GM12878 (cell line): ENCODE data around the gene FGD5.

Source experiments
- BHLHE40 ChIP-seq, 2 experiments: fragments of 450-650 bp in 1 of 2; IDR thresholded peaks; 2 replicates each; pipeline ENCODE4 v1.6.1; 2011 to 2017; ENCODE audit warnings: low read depth in 2 of 2, borderline replicate concordance in 1 of 2, improper control_type of control experiment in 1 of 2, low read length in 1 of 2, mild to moderate bottlenecking in 1 of 2
- CTCF ChIP-seq, 3 experiments: IDR thresholded peaks in 2 of 3; conservative IDR thresholded peaks in 1 of 3; 2 replicates each; pipeline ENCODE4 v1.5.1; 2011; ENCODE audit warnings: low read depth in 3 of 3, low read length in 3 of 3, mild to moderate bottlenecking in 3 of 3, control low read depth in 2 of 3, moderate library complexity in 2 of 3, inconsistent platforms in 1 of 3, mixed read lengths in 1 of 3; ENCODE audit not compliant: control insufficient read depth in 2 of 3, insufficient read depth in 1 of 3; ENCODE audit errors: extremely low read depth in 1 of 3
- ELK1 ChIP-seq: IDR thresholded peaks from 2 replicates; pipeline ENCODE4 v1.6.1; 2012; ENCODE audit warnings: low read depth, low read length, improper control_type of control experiment
- MEF2A ChIP-seq: IDR thresholded peaks from 2 replicates; pipeline ENCODE4 v1.6.1; 2011; ENCODE audit warnings: low read depth, mild to moderate bottlenecking, low read length, moderate library complexity; ENCODE audit not compliant: insufficient read depth
- POLR2A ChIP-seq: IDR thresholded peaks from 2 replicates; pipeline ENCODE4 v1.6.1; 2011; ENCODE audit warnings: low read depth, mild to moderate bottlenecking, low read length
- POLR2AphosphoS5 ChIP-seq: IDR thresholded peaks from 2 replicates; pipeline ENCODE4 v1.6.1; 2011; ENCODE audit warnings: mild to moderate bottlenecking, low read length, inconsistent platforms
- RAD21 ChIP-seq: IDR thresholded peaks from 2 replicates; pipeline ENCODE4 v1.6.1; 2011; ENCODE audit warnings: mild to moderate bottlenecking, low read depth, low read length, moderate library complexity; ENCODE audit not compliant: insufficient read depth
- STAT3 ChIP-seq: IDR thresholded peaks from 2 replicates; pipeline ENCODE4 v1.6.1; 2011; ENCODE audit warnings: low read depth, low read length, improper control_type of control experiment

- TF ChIP-seq POLR2AphosphoS5 = no peak
- TF ChIP-seq POLR2A = no peak
- no peak for TF ChIP-seq MEF2A
- TF ChIP-seq STAT3 = no peak
- TF ChIP-seq RAD21 = no peak
- no peak for TF ChIP-seq ELK1
- TF ChIP-seq BHLHE40 (IDR thresholded peaks at IDR 0.05; ENCODE audit: borderline replicate concordance in 1 of 2, low read depth in 2 of 2, low read length in 1 of 2) = no peak
- TF ChIP-seq CTCF (IDR thresholded peaks at IDR 0.05 in 2 of 3, conservative IDR thresholded peaks at IDR 0.05 in 1 of 3; ENCODE audit: control insufficient read depth in 2 of 3, extremely low read depth in 1 of 3, insufficient read depth in 1 of 3, low read depth in 3 of 3, low read length in 3 of 3) = no peak
These were observed 78.5 kb downstream of the FGD5 start for GRCh38 chr3:14897266-14897665.
